HG02970 (cell line): ENCODE data around the gene ACOX2.

ENCODE experiments used
- ATAC-seq: cut with Tn5 transposase; IDR thresholded peaks from one replicate; pipeline ENCODE4 v1.9.1; 2021; ENCODE audit warnings: mild to moderate bottlenecking, moderate library complexity, moderate number of reproducible peaks; ENCODE audit not compliant: unreplicated experiment, low FRiP score

The ACOX2 gene

DNA sequence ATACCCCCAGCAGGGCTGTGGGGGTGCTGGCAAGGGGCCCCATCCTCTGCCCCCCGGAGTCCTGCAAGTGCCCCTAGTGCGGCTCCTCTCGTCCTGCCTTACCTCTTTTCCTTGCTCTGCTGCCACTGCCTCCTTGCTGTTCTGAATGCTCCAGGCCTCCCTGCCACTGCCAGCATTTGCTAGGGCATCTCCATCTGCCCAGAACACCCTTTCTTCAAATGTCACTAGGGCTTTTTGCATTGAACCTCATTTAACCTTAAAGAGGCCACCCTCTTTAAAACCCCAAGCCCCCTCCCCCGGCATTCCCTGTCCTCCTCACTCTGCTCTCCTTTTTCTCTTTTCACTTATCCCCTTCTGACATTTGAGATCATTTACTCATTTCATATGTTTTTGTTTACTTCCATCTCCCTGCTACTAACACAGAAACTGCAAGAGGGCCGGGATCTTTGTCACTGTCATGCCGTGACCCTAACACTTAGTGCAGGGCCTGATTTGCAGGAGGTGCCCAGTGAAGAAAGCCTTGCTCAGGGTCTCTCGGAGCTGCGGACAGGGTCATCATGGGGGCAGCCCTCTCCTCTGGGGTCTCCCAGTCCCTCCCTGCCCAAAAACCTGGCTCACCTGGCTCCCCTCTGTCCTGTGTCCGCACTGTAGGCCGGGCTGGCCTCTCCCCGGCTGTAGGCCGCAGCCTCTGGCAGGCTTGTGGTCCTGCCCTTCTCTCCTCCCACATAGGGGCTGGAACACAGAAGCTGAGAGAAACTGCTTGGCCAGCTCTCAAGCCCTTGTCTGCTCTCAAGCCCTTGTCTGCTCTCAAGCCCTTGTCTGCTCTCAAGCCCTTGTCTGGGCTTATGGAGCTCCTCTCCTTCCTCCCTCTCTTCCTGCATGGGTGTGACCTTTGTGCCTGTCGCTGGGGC is at the start of gene ACOX2:
Gene ACOX2 (minus strand): TSS at position 690 of the 911 bp plus-strand sequence. CDS start 2,084 bp downstream, outside the sequence.
- no peak for ATAC-seq

DNA sequence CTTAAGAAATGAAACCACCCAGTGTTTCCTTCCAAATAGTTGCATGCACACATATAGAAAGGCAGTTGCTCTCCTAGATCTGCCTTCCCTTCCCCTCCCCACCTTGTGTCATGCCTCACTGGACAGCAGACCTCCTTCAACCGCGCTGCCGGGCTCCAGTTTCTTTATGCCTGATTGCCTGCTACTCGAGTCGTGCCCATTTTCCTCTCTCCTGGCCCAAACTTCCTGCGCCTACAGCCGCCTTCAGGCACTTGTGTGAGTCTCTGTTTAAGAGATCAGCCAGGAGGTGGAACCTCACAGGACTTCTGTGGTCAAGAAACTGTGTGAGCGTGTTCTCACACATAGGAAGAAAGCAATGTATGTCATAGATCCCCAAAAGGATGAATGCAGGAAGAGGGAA is 49.0 kb upstream of the ACOX2 start:
- no peak for ATAC-seq

DNA sequence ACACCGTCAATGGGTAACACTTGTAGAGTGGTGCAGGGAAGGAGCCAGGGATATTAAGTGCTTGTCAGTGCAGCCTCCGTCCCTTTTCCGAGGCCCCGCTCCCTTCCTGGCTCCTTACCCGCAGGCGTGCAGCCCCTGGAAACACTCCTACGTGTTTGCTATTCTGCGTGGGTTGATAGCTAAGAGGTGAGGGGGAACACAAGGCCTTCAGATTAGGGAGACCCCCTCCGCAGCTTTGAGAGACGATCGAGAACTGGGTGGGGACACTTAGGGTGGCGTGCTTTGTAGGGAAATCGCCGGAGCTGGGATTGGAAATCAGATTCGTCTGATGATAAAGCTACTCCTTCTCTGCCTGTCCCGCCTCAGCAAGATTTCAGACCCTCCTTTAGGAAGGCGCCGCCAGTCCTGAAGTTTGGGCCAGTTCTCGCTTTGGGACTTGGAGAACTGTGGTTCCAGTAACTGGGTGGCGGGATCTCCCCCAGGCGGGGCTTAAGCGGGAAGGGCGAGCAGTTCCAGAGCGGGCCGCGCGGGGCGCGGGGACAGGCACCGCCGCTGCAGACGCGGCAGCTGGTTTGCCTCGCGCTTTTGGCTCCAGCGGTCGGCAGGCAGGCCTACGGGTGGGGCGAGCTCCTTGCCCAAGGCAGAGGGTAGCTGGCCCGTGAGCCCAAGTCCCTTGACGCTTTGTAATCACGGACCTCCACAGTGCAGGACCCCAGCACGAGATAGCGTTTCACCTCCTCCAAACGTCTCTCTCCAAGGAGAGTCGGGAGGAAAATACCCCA is 48.2 kb upstream of the ACOX2 start:
- peak; percentile 75 for ATAC-seq

DNA sequence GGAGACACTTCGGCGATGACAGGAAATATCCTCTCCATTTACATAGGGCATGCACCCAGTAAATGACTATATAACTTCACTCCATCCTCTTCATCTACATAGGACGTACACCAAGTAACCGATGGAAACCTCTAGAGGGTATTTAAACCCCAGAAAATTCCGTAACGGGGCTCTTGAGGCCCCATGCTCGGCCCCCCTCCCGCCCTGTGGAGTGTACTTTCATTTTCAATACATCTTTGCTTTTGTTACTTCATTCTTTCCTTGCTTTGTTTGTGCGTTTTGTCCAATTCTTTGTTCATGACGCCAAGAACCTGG is 47.7 kb upstream of the ACOX2 start:
- no peak for ATAC-seq

DNA sequence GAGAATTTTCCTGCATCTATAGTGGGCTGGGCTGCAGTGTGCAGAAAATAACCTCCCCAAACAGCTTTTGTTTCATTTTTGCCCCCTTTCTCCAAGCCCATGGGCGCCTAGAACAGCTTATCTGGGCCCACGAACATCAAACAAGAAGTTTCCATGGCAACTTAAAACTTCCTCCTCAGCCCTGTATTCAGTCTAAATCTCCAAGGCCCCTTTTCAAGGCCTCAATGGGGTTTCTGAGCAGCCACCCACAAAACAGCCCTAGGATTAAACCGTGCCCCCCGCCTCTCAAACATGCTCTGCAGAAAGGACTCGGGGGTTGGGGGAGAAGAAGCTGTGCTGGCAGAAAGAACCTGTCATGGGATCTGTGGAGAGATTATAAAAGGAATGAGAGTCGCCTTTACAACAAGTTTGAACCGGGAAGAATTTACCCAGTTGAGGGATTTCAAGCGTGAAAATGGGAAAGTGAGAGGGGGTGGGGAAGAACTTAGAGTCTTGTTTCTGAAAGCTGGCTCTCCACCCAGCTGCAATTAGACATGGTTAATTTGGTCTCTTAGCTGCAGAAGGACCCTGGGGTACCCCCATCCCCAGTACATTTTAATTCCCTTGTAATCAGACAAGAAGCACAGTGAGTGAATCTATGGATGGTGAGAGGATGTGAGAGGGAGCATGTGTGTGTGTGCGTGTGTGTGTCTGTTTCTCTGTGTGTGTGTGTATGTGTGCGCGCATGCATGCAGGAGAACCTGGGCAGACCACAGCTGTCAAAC is 44.5 kb upstream of the ACOX2 start:
- no peak for ATAC-seq

DNA sequence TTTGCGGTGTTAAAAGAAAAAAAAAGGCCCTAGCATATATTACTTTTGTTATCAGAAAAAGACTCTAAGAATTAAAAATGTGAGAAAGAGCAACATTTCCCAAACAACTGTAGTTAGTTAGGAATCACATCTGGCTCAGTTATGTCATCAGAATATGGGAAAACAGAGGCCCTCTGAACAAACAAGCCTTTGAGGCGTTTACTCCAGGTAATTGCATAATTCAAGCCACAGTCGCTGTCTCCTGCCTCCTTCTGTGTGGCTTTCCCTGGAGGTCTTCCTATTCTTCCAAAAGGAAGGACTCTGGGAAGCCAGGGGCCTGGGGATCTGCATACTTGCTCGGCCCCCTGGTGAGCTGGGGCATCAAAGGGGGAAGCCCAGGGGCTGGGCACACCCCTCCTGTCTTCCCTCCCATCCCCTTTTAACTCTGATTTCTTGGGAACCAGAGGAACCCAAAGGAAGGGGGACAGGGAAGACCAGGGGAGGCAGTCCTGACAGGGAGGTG is 43.9 kb upstream of the ACOX2 start:
- ATAC-seq: no peak

DNA sequence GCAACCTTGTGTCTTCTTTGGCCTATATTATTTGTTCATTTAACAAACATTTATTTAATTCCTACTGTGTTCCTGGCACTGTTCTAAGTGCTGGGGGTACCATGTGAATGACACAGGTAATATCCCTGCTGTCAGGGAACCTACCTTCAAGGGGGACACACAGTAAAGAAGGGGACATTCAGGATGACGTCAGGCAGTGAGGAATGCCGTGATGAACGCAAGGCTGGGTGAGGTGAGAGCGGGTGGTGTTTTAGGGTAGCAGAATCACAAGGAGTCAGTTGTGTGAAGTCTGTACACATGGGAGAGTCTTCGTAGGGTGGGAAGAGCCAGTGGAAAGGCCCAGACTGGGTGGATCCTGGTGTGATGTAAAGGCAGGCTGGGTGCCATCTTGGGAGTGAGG is 41.9 kb upstream of the ACOX2 start:
- no peak for ATAC-seq

DNA sequence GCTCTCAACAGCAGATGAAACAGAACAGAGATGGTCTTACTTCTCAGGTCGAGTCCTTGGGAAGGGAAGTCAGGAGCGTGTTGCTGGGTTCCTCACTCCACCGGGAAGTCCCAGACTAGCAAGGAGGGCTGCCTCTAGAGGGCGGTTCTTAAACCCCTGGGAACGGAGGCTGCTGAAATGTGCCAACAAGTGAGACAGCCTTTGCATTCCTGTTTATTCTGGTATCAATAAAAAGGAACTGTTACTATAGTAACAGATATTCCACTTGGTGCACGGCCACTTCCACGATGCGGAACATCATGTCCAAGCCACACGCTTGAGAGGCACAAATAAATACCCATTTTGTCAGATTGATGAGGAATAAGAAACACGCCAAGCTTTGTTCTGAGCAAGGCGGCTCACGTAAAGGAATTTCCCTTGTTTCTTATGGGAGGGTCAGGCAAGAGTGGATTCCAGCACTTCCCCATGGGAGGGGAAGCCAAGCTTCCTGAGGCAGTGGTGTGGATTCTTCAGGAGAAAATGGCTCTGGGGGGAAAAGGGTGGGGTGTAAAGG is 40.4 kb upstream of the ACOX2 start, which contains the start of gene FAM107A:
Gene FAM107A (minus strand): TSS at position 123 of the 553 bp plus-strand sequence. CDS start 7,531 bp downstream, outside the sequence.
- no peak for ATAC-seq

DNA sequence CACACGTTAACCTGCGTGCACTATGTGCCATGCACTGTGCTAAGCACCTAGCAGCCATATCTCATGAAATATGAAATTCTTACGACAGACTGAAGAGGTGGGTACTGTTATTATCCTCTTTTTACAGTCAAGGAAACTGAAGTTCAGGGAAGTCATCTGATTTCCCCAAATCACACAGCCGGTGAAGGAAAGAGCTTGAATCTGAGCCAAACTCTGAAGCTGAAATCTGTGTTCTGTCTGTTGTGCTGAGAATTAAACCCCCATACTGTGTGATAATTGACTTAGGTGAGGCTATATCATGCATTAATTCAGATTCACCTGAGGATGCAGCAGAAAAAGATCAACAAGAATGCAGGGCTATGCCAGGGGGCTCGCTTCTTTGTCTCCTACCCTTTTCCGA is 39.7 kb upstream of the ACOX2 start:
- ATAC-seq: no peak

DNA sequence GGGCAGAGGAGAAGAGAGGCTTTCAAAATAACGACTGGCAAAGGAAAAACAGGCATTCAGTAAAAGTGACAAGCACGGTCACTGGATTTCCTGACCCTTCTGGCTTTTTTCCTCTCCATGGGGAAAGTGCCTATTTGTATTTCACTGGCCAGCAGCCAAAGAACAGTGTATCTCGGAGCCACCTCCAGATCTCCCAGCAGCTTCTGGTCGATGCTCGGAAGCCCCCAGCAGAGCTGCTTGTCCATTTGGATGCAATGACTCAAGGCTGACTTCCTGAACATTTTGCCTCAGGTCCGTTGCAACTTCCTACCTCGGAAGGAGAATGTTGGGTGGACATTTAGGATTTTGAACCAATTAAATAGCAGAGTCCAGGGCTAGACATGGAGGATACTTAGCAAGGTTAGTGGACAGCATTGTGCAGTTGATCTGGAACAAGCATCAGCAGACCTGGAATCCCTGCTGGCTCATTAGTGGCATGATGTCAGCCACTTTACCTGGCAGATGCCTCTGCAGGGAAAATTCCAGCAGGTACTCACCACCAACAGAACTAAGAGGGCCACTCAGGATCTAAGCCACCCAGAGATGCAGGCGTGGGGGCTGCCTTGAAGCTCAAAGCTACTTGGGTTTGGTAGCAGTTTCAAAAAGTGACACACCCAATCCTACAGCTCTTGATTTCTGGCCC is 39.1 kb upstream of the ACOX2 start:
- ATAC-seq: no peak

DNA sequence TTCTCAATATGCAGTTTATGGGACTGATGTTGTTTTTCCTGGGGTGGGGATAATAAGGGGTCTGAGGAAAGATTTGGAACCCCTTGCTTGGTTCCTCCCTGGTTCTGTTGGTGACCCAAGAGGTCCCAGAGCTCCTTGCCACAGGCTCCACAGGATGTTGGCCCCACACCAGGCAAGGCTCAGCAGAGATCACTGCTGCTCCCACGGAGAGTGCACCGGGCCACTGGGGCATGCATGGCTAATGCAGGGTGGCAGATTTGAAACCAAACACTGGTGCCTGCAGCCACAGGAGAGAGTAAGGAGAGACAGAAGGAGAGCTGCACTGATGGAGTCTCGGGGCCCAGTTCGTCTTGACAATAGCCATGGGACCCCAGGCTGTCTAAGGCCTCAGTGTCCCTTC is 37.7 kb upstream of the ACOX2 start:
- ATAC-seq: no peak

DNA sequence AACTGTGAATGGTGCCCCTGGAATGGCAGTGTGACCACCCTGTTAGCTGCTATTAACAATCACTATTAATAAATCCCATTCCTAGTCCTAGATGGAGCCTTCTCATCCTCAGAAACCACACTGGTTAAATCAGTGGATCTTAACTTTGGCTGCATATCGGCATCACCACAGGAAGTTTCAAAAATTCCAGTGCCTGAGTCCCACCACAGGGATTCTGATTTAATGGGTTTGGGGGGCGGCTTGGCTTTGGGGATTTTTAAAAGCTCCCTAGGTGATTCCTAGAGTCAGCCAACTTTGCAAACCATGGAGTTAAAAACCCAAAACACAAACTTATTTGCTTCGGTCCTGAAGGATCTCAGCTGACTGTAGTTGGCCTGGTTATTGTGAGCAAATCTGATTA is 37.1 kb upstream of the ACOX2 start:
- ATAC-seq: no peak

DNA sequence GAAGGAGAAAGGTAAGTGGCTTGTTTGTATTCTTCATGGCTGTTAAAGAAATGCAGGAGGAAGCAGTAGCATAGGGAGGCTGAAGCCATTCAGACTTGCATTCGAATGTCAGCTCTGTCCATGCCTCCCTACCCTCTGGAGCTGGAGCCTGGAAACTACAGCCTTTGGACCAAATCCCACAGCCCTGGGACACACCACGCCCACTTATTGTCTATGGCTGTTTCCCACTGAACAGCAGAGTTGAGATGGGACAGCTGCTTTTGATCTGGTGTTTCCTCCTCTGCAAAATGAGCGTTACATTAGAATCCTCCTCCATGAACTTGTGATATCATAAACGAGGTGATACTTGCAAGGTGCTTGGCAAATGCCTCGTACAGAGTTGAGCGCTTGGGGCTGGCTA is 36.6 kb upstream of the ACOX2 start:
- no peak for ATAC-seq

DNA sequence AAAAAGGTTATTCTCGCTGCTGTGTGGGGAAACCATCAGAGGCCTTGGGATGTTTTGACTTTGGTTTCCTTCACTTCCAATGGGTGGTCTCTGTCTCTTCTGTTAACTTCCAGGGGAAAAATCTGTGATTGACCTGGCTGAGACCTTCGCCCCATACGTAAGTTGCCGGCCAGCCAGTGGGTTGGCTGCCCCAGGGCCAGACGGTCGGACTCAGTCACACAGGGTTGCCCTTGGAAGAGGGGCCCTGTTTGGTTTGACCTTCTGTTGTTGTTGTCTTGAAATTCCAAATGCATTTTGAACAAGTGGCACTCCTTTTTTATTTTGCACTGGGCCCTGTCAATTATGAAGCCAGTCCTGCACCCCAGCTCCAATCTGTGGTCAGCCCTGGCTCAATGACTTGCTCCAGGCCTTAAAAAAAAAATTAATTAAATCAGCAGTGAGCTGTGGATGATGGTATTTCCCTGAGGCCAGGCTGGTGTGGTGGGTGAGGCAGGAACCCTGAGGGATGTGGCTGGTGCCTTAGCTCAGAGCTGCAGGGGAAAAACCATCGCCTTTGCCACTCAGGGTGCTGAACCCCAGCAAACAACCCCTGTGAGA is 35.7 kb upstream of the ACOX2 start:
- ATAC-seq: no peak

DNA sequence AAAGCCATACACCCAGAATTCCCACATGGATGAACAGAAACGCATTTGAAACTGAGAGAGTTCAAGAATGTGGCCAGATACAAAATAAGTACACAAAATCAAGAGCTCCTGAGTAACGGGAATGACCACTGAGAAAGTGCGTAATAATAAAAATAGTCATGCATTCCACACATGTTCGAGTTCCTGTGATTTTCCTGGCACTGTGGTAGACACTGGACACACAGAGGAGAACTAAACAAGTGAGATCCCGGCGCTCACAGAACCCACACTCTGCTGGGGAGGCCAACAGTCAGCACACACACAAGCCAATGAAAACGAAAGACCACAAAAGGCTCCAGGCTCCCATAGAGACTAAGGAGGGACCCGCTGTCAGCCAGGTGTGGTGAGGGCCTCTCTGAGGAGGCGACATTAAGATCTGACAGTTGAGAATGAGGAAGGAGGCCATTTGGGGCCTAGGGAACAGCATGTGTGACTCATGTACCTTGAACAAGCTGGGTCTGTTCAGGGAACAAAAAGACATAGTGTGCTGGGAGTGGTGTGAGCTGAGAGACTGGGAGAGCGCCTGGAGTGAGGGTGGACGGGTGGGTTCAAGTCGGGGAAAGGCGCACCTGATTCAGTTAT is 35.1 kb upstream of the ACOX2 start:
- no peak for ATAC-seq

DNA sequence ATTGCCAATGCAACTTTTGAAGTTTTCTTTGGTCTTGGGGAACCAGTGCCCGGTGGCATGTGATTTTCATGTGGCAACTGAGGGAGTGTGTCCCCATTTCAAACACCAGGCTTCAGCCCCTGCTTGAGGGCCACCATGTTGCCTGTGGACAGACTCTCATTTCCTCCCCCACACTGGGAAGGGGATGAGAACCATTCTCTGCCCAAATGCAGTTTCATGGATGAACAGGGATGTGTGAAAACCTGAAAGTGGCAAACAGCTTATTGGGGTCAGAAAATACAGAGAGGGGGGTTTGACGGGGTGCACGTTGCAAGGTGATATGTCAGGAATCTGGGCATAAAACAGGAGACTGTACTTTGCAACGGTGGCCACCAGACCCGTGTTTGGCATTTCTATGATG is 33.9 kb upstream of the ACOX2 start:
- ATAC-seq: no peak

DNA sequence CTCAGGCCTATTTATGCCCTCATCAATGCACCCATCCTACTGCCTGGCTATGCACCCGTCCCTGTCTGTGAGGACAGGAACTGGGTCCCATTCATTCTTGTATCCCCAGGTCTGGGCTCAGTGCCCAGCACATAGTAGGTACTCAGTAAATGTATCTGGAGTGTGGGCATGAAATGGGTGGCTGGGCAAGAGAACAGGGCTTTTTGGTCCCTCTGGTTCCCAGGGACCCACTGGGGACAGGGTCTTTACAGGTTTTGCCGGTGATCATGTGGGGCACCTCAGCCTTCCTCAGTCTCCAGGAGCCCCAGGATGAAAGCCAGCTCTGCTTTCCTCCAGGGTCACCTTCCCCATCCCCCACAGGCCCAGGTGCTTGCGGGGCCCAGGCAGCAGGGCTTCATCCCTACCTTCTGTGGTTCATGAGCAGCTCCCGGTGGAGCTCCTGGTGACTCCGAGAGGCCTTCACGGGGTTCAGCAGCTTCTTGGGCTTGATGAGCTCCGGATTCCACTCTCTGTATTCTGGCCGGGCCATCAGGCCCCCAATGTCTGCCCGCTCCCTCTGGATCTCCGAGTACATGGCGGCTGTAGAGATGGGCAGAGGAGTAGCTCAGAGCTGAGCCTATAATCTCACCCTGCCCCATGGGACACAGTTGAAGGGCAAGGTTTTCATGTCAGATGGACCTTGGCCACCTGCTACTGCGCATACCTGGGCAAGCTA is 32.5 kb upstream of the ACOX2 start:
- ATAC-seq: no peak

DNA sequence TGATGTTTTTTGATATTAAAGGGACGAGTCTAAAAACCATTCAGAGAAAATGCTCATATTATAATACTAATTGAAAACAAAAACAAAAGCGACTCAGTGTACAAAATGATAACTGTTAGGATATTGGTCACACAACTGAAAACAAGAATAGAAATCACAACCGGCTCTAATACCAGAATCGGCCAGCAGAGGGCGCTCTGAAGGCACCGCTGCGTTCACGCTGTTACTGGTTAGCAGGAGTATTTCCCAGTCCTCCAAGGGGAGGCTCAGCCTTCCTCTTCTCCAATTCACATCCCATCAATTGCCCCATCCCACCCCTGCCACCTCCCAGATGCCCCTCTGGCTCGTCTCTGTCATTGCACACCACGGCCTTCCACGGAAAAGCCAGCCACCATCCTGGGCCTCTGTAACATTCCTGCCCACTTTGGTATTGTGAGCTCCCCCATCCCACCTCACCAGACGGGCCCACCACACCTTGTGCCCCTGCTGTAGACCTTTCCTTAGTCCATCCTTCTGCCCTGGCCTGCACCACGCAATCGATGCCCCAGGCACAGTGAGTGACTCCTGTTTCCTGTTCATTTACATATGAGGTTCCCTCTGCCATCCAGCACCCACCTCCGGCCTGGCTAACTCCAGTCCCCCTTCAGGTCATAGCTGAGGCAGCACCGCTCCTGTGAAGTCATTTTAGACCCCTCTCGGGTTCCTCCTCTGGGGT is 31.7 kb upstream of the ACOX2 start:
- no peak for ATAC-seq
